ENCODE data around the gene SIGLEC10.

SIGLEC10 gene

DNA sequence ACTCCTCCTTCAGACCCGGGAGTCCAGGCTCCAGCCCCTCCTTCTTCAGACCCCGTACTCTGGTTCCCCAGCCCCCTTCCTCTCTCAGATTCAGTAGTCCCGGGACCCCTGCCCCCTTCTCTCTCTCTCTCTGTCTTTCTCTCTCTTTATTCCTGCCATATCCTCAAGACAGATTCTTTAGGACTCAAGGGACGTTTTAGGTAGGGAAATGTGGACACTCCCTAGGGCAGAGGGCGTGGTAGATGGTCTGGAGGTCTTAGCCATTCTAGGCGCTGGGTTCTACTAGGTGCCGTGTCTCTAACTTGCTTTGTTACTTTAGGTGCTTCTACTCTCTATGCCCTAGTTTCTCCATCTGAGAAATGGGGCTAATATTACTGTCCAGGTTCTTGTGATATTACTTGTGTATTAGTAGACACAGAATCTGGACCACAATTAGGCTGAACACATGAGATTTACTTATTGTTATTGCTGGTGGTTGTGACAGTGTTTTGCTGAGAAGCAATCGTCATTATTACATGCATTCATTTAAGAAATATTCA, 26.3 kb downstream of the SIGLEC10 start:
- no peaks in the 10 kb centered on the region for H3K9me2 ChIP-seq (ENCODE audit: low read depth, low read length)
- peak overlapping the region; percentile 86 for H2AFZ ChIP-seq (ENCODE audit: low read length)
- no peaks in the 10 kb centered on the region for H3K36me3 ChIP-seq (ENCODE audit: insufficient read depth, low read length)
- no peaks in the 10 kb centered on the region for H4K20me1 ChIP-seq (ENCODE audit: insufficient read depth, low read length)
- H3K79me2 ChIP-seq (ENCODE audit: insufficient read depth, low read length): no peaks in the 10 kb centered on the region
- no peaks in the 10 kb centered on the region for H3K27me3 ChIP-seq (ENCODE audit: insufficient read depth, low read length)
- peaks cover 42% of the 10 kb centered on the region for H3K4me1 ChIP-seq (ENCODE audit: insufficient read depth, low read length, severe bottlenecking)
- H3F3A ChIP-seq (ENCODE audit: insufficient read depth, low read length): no peaks in the 10 kb centered on the region
- H3K9me3 ChIP-seq (ENCODE audit: low read length): no peaks in the 10 kb centered on the region
- H3K9ac ChIP-seq (ENCODE audit: low read length): peak overlapping the region; percentile 14; the same call in 1 of the 2 replicates
- TF ChIP-seq CTCF (IDR thresholded peaks at IDR 0.05; ENCODE audit: low read length) (no peak), EZH2 (IDR thresholded peaks at IDR 0.05; ENCODE audit: borderline replicate concordance, low read length) (no peak)
- peak overlapping the region; percentile 27 for H3K4me3 ChIP-seq (ENCODE audit: low read depth, low read length, poor library complexity, severe bottlenecking)
- no peak overlapping the region for H3K27ac ChIP-seq (ENCODE audit: low read depth, low read length, poor library complexity, severe bottlenecking)
- peak overlapping the region; percentile 23; the same call in 1 of the 2 replicates for H3K4me2 ChIP-seq (ENCODE audit: low read length)

- H3K27ac ChIP-seq (ENCODE audit: low read depth, low read length, poor library complexity, severe bottlenecking): no peak overlapping the region
- no peaks in the 10 kb centered on the region for H3F3A ChIP-seq (ENCODE audit: insufficient read depth, low read length)
- H3K4me1 ChIP-seq (ENCODE audit: insufficient read depth, low read length, severe bottlenecking): peaks cover 26% of the 10 kb centered on the region
- no peak overlapping the region for H3K9ac ChIP-seq (ENCODE audit: low read length)
- no peak overlapping the region for H3K4me2 ChIP-seq (ENCODE audit: low read length)
- no peaks in the 10 kb centered on the region for H3K36me3 ChIP-seq (ENCODE audit: insufficient read depth, low read length)
- no peaks in the 10 kb centered on the region for H3K9me3 ChIP-seq (ENCODE audit: low read length)
- no peaks in the 10 kb centered on the region for H3K27me3 ChIP-seq (ENCODE audit: insufficient read depth, low read length)
- TF ChIP-seq EZH2 (IDR thresholded peaks at IDR 0.05; ENCODE audit: borderline replicate concordance, low read length) (no peak), CTCF (IDR thresholded peaks at IDR 0.05; ENCODE audit: low read length) (no peak)
- no peaks in the 10 kb centered on the region for H4K20me1 ChIP-seq (ENCODE audit: insufficient read depth, low read length)
- no peaks in the 10 kb centered on the region for H3K9me2 ChIP-seq (ENCODE audit: low read depth, low read length)
- H3K4me3 ChIP-seq (ENCODE audit: low read depth, low read length, poor library complexity, severe bottlenecking): no peak overlapping the region
- no peak overlapping the region for H2AFZ ChIP-seq (ENCODE audit: low read length)
- no peaks in the 10 kb centered on the region for H3K79me2 ChIP-seq (ENCODE audit: insufficient read depth, low read length)
Measured at GRCh38 chr19:51389143-51389542, 28.3 kb downstream of the SIGLEC10 start.

GRCh38 chr19:51387924-51388389, 29.5 kb downstream of the SIGLEC10 start, which contains the start of gene LIM2:
Gene LIM2 (minus strand): TSS chr19:51387974. CDS start chr19:51387443, 531 bp downstream.
- Histone ChIP-seq H3K4me3 (ENCODE audit: low read depth, low read length, poor library complexity, severe bottlenecking) (no peak within 1 kb of the TSS), H3K9me3 (ENCODE audit: low read length) (no peaks in the 10 kb centered on the region), H3K27me3 (ENCODE audit: insufficient read depth, low read length) (peaks cover 6% of the 10 kb centered on the region; the same call in 1 of the 2 replicates), H3F3A (ENCODE audit: insufficient read depth, low read length) (no peaks in the 10 kb centered on the region), H3K79me2 (ENCODE audit: insufficient read depth, low read length) (no peaks in the 10 kb centered on the region), H3K27ac (ENCODE audit: low read depth, low read length, poor library complexity, severe bottlenecking) (no peak within 1 kb of the TSS), H3K4me1 (ENCODE audit: insufficient read depth, low read length, severe bottlenecking) (peaks cover 20% of the 10 kb centered on the region), H3K4me2 (ENCODE audit: low read length) (no peak within 1 kb of the TSS), H3K36me3 (ENCODE audit: insufficient read depth, low read length) (no peaks in the 10 kb centered on the region), H2AFZ (ENCODE audit: low read length) (no peak within 1 kb of the TSS), H3K9me2 (ENCODE audit: low read depth, low read length) (no peaks in the 10 kb centered on the region), H3K9ac (ENCODE audit: low read length) (no peak within 1 kb of the TSS), H4K20me1 (ENCODE audit: insufficient read depth, low read length) (no peaks in the 10 kb centered on the region)
- TF ChIP-seq EZH2 (IDR thresholded peaks at IDR 0.05; ENCODE audit: borderline replicate concordance, low read length): no peak
- no peak for TF ChIP-seq CTCF (IDR thresholded peaks at IDR 0.05; ENCODE audit: low read length)
